Stomach (tissue), 9 donors: ENCODE results near the gene RSPH4A. TPM values are rescaled to one million over a fixed set of nuclear protein-coding genes. Genes with fewer than 3 reads are reported as not detected.

Experiments used
- DNase-seq, 2 donors: peaks; one replicate each; pipeline versions ENCODE4 v3.0.0 to v3.0.0-alpha.2; 2013 to 2019
- H3K27ac ChIP-seq, 5 donors: fragments of 200-600 bp in 4 of 5; sonication (generic) in 4 of 5; one replicate each; pipeline ENCODE4 v1.5.1; 2013 to 2019; ENCODE audit warnings: mild to moderate bottlenecking in 1 of 5, moderate library complexity in 1 of 5
- H3K27me3 ChIP-seq, 3 donors: fragments of 200-600 bp; sonication (generic); one replicate each; pipeline ENCODE4 v1.5.1; 2017 to 2019; ENCODE audit warnings: mixed run types in 1 of 3
- H3K36me3 ChIP-seq, 4 donors: fragments of 200-600 bp; sonication (generic); 1 replicate in 3 of 4; 2 replicates in 1 of 4; pipeline ENCODE4 v1.5.1; 2016 to 2019
- H3K4me1 ChIP-seq, 4 donors: fragments of 200-600 bp; sonication (generic); one replicate each; pipeline ENCODE4 v1.5.1; 2016 to 2019
- H3K4me3 ChIP-seq, 4 donors: fragments of 200-600 bp; sonication (generic) in 3 of 4; one replicate each; pipeline ENCODE4 v1.5.1; 2016 to 2019; ENCODE audit warnings: mild to moderate bottlenecking in 1 of 4
- H3K9me3 ChIP-seq, 4 donors: fragments of 200-600 bp; sonication (generic); one replicate each; pipeline ENCODE4 v1.5.1; 2016 to 2019
- CTCF ChIP-seq, 7 experiments: fragments of 450-650 bp in 4 of 7; fragments of 200-600 bp in 3 of 7; sonication (generic) in 3 of 7; IDR thresholded peaks; one replicate each; pipeline ENCODE4 v1.5.1; 2016 to 2019; ENCODE audit warnings: antibody characterized with exemption in 7 of 7, control low read depth in 2 of 7, mild to moderate bottlenecking in 1 of 7
- EP300 ChIP-seq: sonication (generic); formaldehyde crosslinking; IDR thresholded peaks from one replicate; pipeline ENCODE4 v1.6.1; 2017; ENCODE audit warnings: antibody characterized with exemption
- POLR2A ChIP-seq, 4 donors: fragments of 450-650 bp; IDR thresholded peaks; one replicate each; pipeline ENCODE4 v1.6.1; 2016; ENCODE audit warnings: antibody characterized with exemption in 4 of 4, control low read depth in 2 of 4, mild to moderate bottlenecking in 1 of 4, moderate library complexity in 1 of 4
- POLR2AphosphoS5 ChIP-seq, 3 donors: sonication (generic); formaldehyde crosslinking; IDR thresholded peaks; one replicate each; pipeline ENCODE4 v1.6.1; 2016; ENCODE audit warnings: antibody characterized with exemption in 3 of 3
- WGBS, 5 donors: extraction: QIAGEN DNeasy Blood & Tissue Kit in 3 of 5; methylation state at CpG; one replicate each; pipeline versions ENCODE4 v1.1.5 to v1.1.7; 2013 to 2018; 5-methylcytosine and 5-hydroxymethylcytosine counted together
- intact Hi-C: fragments of 100-400 bp; cut with DNase I; formaldehyde crosslinking; loops from one replicate; pipeline ENCODE4 v1.15.1; 2023; ENCODE audit warnings: low total_unique reads
- polyA plus RNA-seq, 3 donors: library from polyadenylated mRNA; stranded (reverse); fragments of 200-250 nt; gene quantifications; one replicate each; pipeline ENCODE4 v1.2.3, GENCODE V29; 2013
- total RNA-seq, 5 donors: library from RNA; depleted of rRNA; stranded (reverse); fragments of >200 nt; gene quantifications; one replicate each; pipeline versions ENCODE4 v1.1.0 to v1.2.3, GENCODE V29; 2014 to 2016
- donor health status: healthy with polysubstance abuse.
- donor health status: Bipolar disorder and iron deficiency.
- donor health status: healthy.

The RSPH4A gene
- total and polyA plus RNA-seq, 8 donors: under 0.01 to 5.3 (median 0.25) TPM; not detected in 2

- intact Hi-C loops: no loop called here
- no peak for TF ChIP-seq POLR2A (IDR thresholded peaks at IDR 0.05)
- TF ChIP-seq POLR2AphosphoS5 (IDR thresholded peaks at IDR 0.05): no peak
- peaks cover 4 to 52% (median 14%) of the 10 kb centered on the region in 4 donors for H3K4me1 ChIP-seq
- H3K27ac ChIP-seq: no peak overlapping the region
- no peak for DNase-seq
- no peaks in the 10 kb centered on the region for H3K27me3 ChIP-seq
- H3K9me3 ChIP-seq: no peaks in the 10 kb centered on the region
- H3K4me3 ChIP-seq: no peak overlapping the region
- H3K36me3 ChIP-seq: peaks cover 0 to 60% (median 52%) of the 10 kb centered on the region in 4 donors
Measured at GRCh38 chr6:116578335-116578734, 37.9 kb upstream of the RSPH4A start.

- Histone ChIP-seq H3K36me3 (peaks cover 0 to 67% (median 57%) of the 10 kb centered on the region in 4 donors), H3K4me3 (no peak overlapping the region), H3K9me3 (no peaks in the 10 kb centered on the region), H3K27me3 (no peaks in the 10 kb centered on the region), H3K27ac (no peak overlapping the region), H3K4me1 (peaks cover 0 to 44% (median 9%) of the 10 kb centered on the region in 4 donors)
- DNase-seq: no peak
- 73 to 94% (median 86%) methylated on average over 1 of the region's 1 CpG for WGBS, 5 donors
- intact Hi-C loops: no loop called here
- TF ChIP-seq POLR2AphosphoS5 (IDR thresholded peaks at IDR 0.05): peak in 1 of 3 donors; percentile 23
- no peak for TF ChIP-seq EP300
Measured at GRCh38 chr6:116579143-116579542, 37.1 kb upstream of the RSPH4A start.

GRCh38 chr6:116580198-116580597 lies 36.1 kb upstream of the RSPH4A start:
- Histone ChIP-seq H3K27ac (no peak overlapping the region), H3K4me3 (no peak overlapping the region), H3K4me1 (peaks cover 0 to 41% (median 9%) of the 10 kb centered on the region in 4 donors), H3K27me3 (no peaks in the 10 kb centered on the region), H3K36me3 (peaks cover 4 to 73% (median 61%) of the 10 kb centered on the region in 4 donors), H3K9me3 (no peaks in the 10 kb centered on the region)
- intact Hi-C loops: no loop called here
- WGBS, 5 donors: 82 to 90% (median 83%) methylated on average over 2 of the region's 2 CpGs
- no peak for TF ChIP-seq POLR2A (IDR thresholded peaks at IDR 0.05)
- no peak for TF ChIP-seq CTCF (IDR thresholded peaks at IDR 0.05)
- no peak for TF ChIP-seq EP300
- TF ChIP-seq POLR2AphosphoS5 (IDR thresholded peaks at IDR 0.05): no peak
- DNase-seq: no peak

GRCh38 chr6:116586276-116586675 lies 30.0 kb upstream of the RSPH4A start:
- no peaks in the 10 kb centered on the region for H3K27me3 ChIP-seq
- H3K4me1 ChIP-seq: no peaks in the 10 kb centered on the region
- no peak overlapping the region for H3K4me3 ChIP-seq
- H3K36me3 ChIP-seq: peaks cover 16 to 75% (median 73%) of the 10 kb centered on the region in 4 donors
- no peak overlapping the region for H3K27ac ChIP-seq
- intact Hi-C loops: no loop called here
- DNase-seq: no peak
- H3K9me3 ChIP-seq: no peaks in the 10 kb centered on the region
- TF ChIP-seq POLR2A (IDR thresholded peaks at IDR 0.05): no peak
- no peak for TF ChIP-seq EP300
- no peak for TF ChIP-seq POLR2AphosphoS5 (IDR thresholded peaks at IDR 0.05)
- TF ChIP-seq CTCF (IDR thresholded peaks at IDR 0.05): no peak

- H3K27ac ChIP-seq: no peak overlapping the region
- intact Hi-C loops: no loop called here
- H3K4me1 ChIP-seq: no peaks in the 10 kb centered on the region
- H3K4me3 ChIP-seq: no peak overlapping the region
- peaks cover 20 to 76% (median 73%) of the 10 kb centered on the region in 4 donors for H3K36me3 ChIP-seq
- DNase-seq: no peak
- TF ChIP-seq POLR2A (IDR thresholded peaks at IDR 0.05) (no peak), POLR2AphosphoS5 (IDR thresholded peaks at IDR 0.05) (no peak), CTCF (IDR thresholded peaks at IDR 0.05) (no peak), EP300 (no peak)
- H3K27me3 ChIP-seq: no peaks in the 10 kb centered on the region
- H3K9me3 ChIP-seq: no peaks in the 10 kb centered on the region
- WGBS, 5 donors: 93 to 97% (median 96%) methylated on average over 2 of the region's 2 CpGs
Measured at GRCh38 chr6:116586738-116587137, 29.5 kb upstream of the RSPH4A start.
